ENCODE data around the gene KIAA0319L.

GRCh38 chr1:35594005-35594760 is 37.0 kb upstream of the KIAA0319L start:
- TF ChIP-seq CTCF (conservative IDR thresholded peaks at IDR 0.05; ENCODE audit: low read length) (no peak), EZH2phosphoT487 (IDR thresholded peaks at IDR 0.05; ENCODE audit: borderline replicate concordance, low read depth, low read length) (no peak)

Measured in OCI-LY7 (cell line).